MM.1S (cell line): ENCODE measurements around the gene FAM120B.

Source experiments
- DNase-seq: peaks from one replicate; pipeline ENCODE4 v3.0.0-alpha.2; 2015
- H2AFZ ChIP-seq: fragments of 300-600 bp; sonication (generic); 2 replicates; pipeline ENCODE4 v1.6.0; 2016; ENCODE audit warnings: antibody characterized with exemption, low read length
- H3F3A ChIP-seq: fragments of 300-600 bp; sonication (generic); 2 replicates; pipeline ENCODE4 v1.6.1; 2016; ENCODE audit warnings: mild to moderate bottlenecking, antibody characterized with exemption, low read length, moderate library complexity, mixed read lengths; ENCODE audit not compliant: insufficient read depth
- H3K27ac ChIP-seq: fragments of 300-600 bp; sonication (generic); 2 replicates; pipeline ENCODE4 v1.5.1; 2016; ENCODE audit warnings: mild to moderate bottlenecking, low read length
- H3K27me3 ChIP-seq: fragments of 300-600 bp; sonication (generic); replicated peaks from 2 replicates; pipeline ENCODE4 v1.6.0; 2016; ENCODE audit warnings: low read length; ENCODE audit not compliant: insufficient read depth
- H3K36me3 ChIP-seq: fragments of 300-600 bp; sonication (generic); replicated peaks from 2 replicates; pipeline ENCODE4 v1.6.1; 2016; ENCODE audit warnings: mild to moderate bottlenecking, low read length, mixed read lengths; ENCODE audit not compliant: insufficient read depth
- H3K4me1 ChIP-seq: fragments of 300-600 bp; sonication (generic); 2 replicates; pipeline ENCODE4 v1.6.1; 2016; ENCODE audit warnings: low read length, mixed read lengths
- H3K4me2 ChIP-seq: fragments of 300-600 bp; sonication (generic); 2 replicates; pipeline ENCODE4 v1.6.0; 2016; ENCODE audit warnings: low read depth, low read length
- H3K4me3 ChIP-seq: fragments of 300-600 bp; sonication (generic); 2 replicates; pipeline ENCODE4 v1.5.1; 2016; ENCODE audit warnings: low read length, mixed read lengths
- H3K79me2 ChIP-seq: fragments of 300-600 bp; sonication (generic); 2 replicates; pipeline ENCODE4 v1.6.1; 2016; ENCODE audit warnings: mixed run types, low read length, mixed read lengths
- H3K9ac ChIP-seq: fragments of 300-600 bp; sonication (generic); 2 replicates; pipeline ENCODE4 v1.6.1; 2016; ENCODE audit warnings: low read length, mixed read lengths
- H3K9me2 ChIP-seq: fragments of 300-600 bp; sonication (generic); replicated peaks from 2 replicates; pipeline ENCODE4 v1.6.1; 2016; ENCODE audit warnings: mild to moderate bottlenecking, low read length, mixed read lengths; ENCODE audit not compliant: insufficient read depth
- H3K9me3 ChIP-seq: fragments of 300-600 bp; sonication (generic); replicated peaks from 2 replicates; pipeline ENCODE4 v1.6.1; 2016; ENCODE audit warnings: mild to moderate bottlenecking, low read length, mixed read lengths; ENCODE audit not compliant: insufficient read depth
- H4K20me1 ChIP-seq: fragments of 300-600 bp; sonication (generic); 2 replicates; pipeline ENCODE4 v1.6.1; 2016; ENCODE audit warnings: mild to moderate bottlenecking, low read length, moderate library complexity, mixed read lengths; ENCODE audit not compliant: insufficient read depth
- CTCF ChIP-seq: fragments of 300-600 bp; sonication (generic); IDR thresholded peaks from 2 replicates; pipeline ENCODE4 v1.5.1; 2016; ENCODE audit warnings: antibody characterized with exemption, low read length, mixed read lengths
- EZH2 ChIP-seq: fragments of 300-600 bp; sonication (generic); optimal IDR thresholded peaks from 2 replicates; pipeline ENCODE3; 2017; ENCODE audit warnings: low read depth, mild to moderate bottlenecking, antibody characterized with exemption, low read length, mixed read lengths
- EZH2phosphoT487 ChIP-seq: fragments of 300-600 bp; sonication (generic); IDR thresholded peaks from 2 replicates; pipeline ENCODE4 v1.6.1; 2018; ENCODE audit warnings: antibody characterized with exemption, low read length

FAM120B gene

GRCh38 chr6:170402318-170403040, 95.9 kb downstream of the FAM120B start:
- Histone ChIP-seq H3K27me3 (no peaks in the 10 kb centered on the region), H3K4me3 (no peak overlapping the region), H3K9me2 (no peaks in the 10 kb centered on the region), H3K36me3 (no peaks in the 10 kb centered on the region), H3K4me1 (no peaks in the 10 kb centered on the region), H3F3A (no peaks in the 10 kb centered on the region), H4K20me1 (no peaks in the 10 kb centered on the region), H2AFZ (no peak overlapping the region), H3K9ac (no peak overlapping the region), H3K79me2 (no peaks in the 10 kb centered on the region), H3K9me3 (no peaks in the 10 kb centered on the region), H3K4me2 (no peak overlapping the region), H3K27ac (no peak overlapping the region)
- TF ChIP-seq CTCF (no peak), EZH2 (no peak), EZH2phosphoT487 (no peak)
- no peak for DNase-seq

GRCh38 chr6:170403451-170403850, 96.9 kb downstream of the FAM120B start:
- no peak for DNase-seq
- H3K36me3 ChIP-seq, result no peaks in the 10 kb centered on the region
- no peaks in the 10 kb centered on the region for H3K9me2 ChIP-seq
- no peaks in the 10 kb centered on the region for H3K27me3 ChIP-seq
- H2AFZ ChIP-seq, result no peak overlapping the region
- no peak overlapping the region for H3K9ac ChIP-seq
- H3K4me1 ChIP-seq, result no peaks in the 10 kb centered on the region
- H3K27ac ChIP-seq, result no peak overlapping the region
- no peak for TF ChIP-seq EZH2phosphoT487
- TF ChIP-seq EZH2, result no peak
- no peak for TF ChIP-seq CTCF
- H3K4me3 ChIP-seq, result no peak overlapping the region
- no peaks in the 10 kb centered on the region for H3F3A ChIP-seq
- no peaks in the 10 kb centered on the region for H4K20me1 ChIP-seq
- no peak overlapping the region for H3K4me2 ChIP-seq
- H3K9me3 ChIP-seq, result no peaks in the 10 kb centered on the region
- H3K79me2 ChIP-seq, result no peaks in the 10 kb centered on the region

- Histone ChIP-seq H4K20me1 (no peaks in the 10 kb centered on the region), H3K4me3 (no peak overlapping the region), H3K9ac (no peak overlapping the region), H3K9me2 (no peaks in the 10 kb centered on the region), H3K27ac (no peak overlapping the region), H3K27me3 (no peaks in the 10 kb centered on the region), H3K4me1 (no peaks in the 10 kb centered on the region), H3K36me3 (no peaks in the 10 kb centered on the region), H2AFZ (no peak overlapping the region), H3K4me2 (no peak overlapping the region), H3K9me3 (no peaks in the 10 kb centered on the region), H3F3A (no peaks in the 10 kb centered on the region), H3K79me2 (no peaks in the 10 kb centered on the region)
- no peak for DNase-seq
- TF ChIP-seq EZH2, result no peak
- no peak for TF ChIP-seq CTCF
- TF ChIP-seq EZH2phosphoT487, result no peak
These were observed 97.5 kb downstream of the FAM120B start for GRCh38 chr6:170404036-170404435.
